Measurements from ENCODE around the gene FUT4.

DNA sequence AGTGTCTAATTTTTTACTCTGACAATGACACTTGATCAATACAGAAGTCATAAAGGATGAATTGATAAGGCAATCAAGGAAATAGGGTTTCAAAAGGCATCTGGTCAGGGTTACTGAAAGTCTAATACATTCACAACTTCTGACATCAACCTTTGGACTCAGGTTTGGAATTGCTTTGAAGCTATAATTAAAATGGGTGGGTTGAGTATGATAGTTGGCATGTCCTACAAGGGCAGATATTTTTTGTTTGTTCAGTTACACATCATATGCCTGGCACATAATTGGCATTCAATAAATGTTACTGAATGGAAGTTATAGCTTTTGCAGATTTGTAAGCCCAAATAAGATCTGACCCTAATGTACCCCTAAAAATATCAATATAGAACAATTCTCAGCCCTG lies 7.3 kb upstream of the FUT4 start:
- TF ChIP-seq, protein P1, sequence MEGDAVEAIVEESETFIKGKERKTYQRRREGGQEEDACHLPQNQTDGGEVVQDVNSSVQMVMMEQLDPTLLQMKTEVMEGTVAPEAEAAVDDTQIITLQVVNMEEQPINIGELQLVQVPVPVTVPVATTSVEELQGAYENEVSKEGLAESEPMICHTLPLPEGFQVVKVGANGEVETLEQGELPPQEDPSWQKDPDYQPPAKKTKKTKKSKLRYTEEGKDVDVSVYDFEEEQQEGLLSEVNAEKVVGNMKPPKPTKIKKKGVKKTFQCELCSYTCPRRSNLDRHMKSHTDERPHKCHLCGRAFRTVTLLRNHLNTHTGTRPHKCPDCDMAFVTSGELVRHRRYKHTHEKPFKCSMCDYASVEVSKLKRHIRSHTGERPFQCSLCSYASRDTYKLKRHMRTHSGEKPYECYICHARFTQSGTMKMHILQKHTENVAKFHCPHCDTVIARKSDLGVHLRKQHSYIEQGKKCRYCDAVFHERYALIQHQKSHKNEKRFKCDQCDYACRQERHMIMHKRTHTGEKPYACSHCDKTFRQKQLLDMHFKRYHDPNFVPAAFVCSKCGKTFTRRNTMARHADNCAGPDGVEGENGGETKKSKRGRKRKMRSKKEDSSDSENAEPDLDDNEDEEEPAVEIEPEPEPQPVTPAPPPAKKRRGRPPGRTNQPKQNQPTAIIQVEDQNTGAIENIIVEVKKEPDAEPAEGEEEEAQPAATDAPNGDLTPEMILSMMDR (IDR thresholded peaks at IDR 0.05 in 4 of 5, conservative IDR thresholded peaks at IDR 0.05 in 1 of 5): no peak
- TF ChIP-seq POLR2A (IDR thresholded peaks at IDR 0.05): no peak

Measured in gastrocnemius medialis (tissue), 4 donors.